Thyroid gland (tissue), 4 donors: ENCODE measurements around the gene ING1. TPM values are rescaled to one million over a fixed set of nuclear protein-coding genes. Genes with fewer than 3 reads are reported as not detected.

Experiments used
- DNase-seq, 2 donors: peaks; one replicate each; pipeline ENCODE4 v3.0.0-alpha.2; 2019
- H3K27ac ChIP-seq, 3 donors: fragments of 200-600 bp; sonication (generic); 1 replicate in 2 of 3; 2 replicates in 1 of 3; pipeline ENCODE4 v1.5.1; 2016 to 2019; ENCODE audit warnings: mild to moderate bottlenecking in 1 of 3, moderate library complexity in 1 of 3
- H3K27me3 ChIP-seq: fragments of 200-600 bp; sonication (generic); one replicate; pipeline ENCODE4 v1.5.1; 2019
- H3K36me3 ChIP-seq, 2 donors: fragments of 200-600 bp; sonication (generic); one replicate each; pipeline ENCODE4 v1.5.1; 2016 to 2019
- H3K4me1 ChIP-seq, 2 donors: fragments of 200-600 bp; sonication (generic); one replicate each; pipeline ENCODE4 v1.5.1; 2017 to 2019
- H3K4me3 ChIP-seq, 3 donors: fragments of 200-600 bp; sonication (generic); replicated peaks in 1 of 3; 1 replicate in 2 of 3; 2 replicates in 1 of 3; pipeline ENCODE4 v1.5.1; 2016; ENCODE audit warnings: mild to moderate bottlenecking in 1 of 3
- H3K9me3 ChIP-seq: fragments of 200-600 bp; sonication (generic); one replicate; pipeline ENCODE4 v1.5.1; 2017
- POLR2A ChIP-seq, 2 donors: fragments of 450-650 bp; IDR thresholded peaks; one replicate each; pipeline ENCODE4 v1.6.1; 2017; ENCODE audit warnings: antibody characterized with exemption in 2 of 2, mild to moderate bottlenecking in 2 of 2, moderate library complexity in 1 of 2
- WGBS, 2 donors: methylation state at CpG; one replicate each; pipeline ENCODE4 v1.1.5; 2017; 5-methylcytosine and 5-hydroxymethylcytosine counted together
- intact Hi-C: fragments of 100-400 bp; cut with DNase I; formaldehyde crosslinking; loops from one replicate; pipeline ENCODE4 v1.15.1; 2023
- total RNA-seq, 4 donors: library from RNA; depleted of rRNA; stranded (reverse); fragments of >200 nt; gene quantifications; one replicate each; pipeline ENCODE4 v1.2.3, GENCODE V29; 2016
- TF ChIP-seq, protein P1 (sequence below), 6 experiments: fragments of 200-600 bp in 3 of 6; fragments of 450-650 bp in 3 of 6; sonication (generic) in 3 of 6; IDR thresholded peaks; one replicate each; pipeline ENCODE4 v1.5.1; 2016 to 2019; ENCODE audit warnings: antibody characterized with exemption in 6 of 6, mild to moderate bottlenecking in 2 of 6, inconsistent platforms in 1 of 6, moderate library complexity in 1 of 6

The ING1 gene
- total RNA-seq, 4 donors from 2014 or later, result 8.2 to 17.9 (median 15.6) TPM

DNA sequence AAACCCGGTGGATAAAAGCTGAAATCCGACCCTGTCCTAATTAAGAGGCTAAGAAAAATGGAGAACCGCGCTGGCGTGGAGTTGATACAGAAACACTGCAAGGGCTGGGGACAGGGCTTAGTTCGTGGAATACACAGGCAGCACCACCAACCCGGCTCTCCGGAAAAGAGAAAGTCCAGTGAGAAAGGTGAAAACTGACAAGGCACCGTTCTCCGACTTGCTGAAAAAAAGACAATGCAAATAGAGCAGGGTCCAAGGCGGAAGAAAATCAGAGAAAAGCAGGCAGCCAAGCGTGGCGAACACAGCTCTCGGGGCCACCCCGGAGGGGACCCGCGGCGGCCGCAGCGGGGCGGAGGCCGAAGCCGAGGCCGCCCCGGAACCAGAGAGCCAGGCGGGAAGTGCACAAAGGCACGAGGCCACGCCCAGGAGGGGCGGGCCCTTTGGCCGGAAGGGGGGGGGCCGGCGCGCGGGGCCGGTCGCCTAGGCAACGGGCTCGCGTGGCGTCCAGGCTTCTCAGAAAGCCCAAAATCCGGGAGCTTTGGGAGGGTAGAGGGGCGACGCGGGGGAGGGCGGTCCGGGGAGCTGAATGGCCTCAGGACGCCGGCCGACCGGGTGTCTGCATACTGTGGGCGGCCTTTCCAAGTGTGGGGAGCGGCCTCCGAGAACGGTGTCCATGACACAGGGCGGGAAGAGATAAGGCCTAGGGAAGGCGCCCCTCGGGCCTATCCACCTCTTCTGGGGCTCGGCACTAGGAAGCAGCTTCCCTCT is 1.2 kb upstream of the ING1 start:
- H3K36me3 ChIP-seq, result no peaks in the 10 kb centered on the region
- peak overlapping the region; percentile 97 to 100 (median 98) for H3K27ac ChIP-seq
- peaks cover 7 to 13% of the 10 kb centered on the region in 2 donors for H3K4me1 ChIP-seq
- DNase-seq, result peak; percentile 85 to 86
- H3K9me3 ChIP-seq, result no peaks in the 10 kb centered on the region
- H3K27me3 ChIP-seq, result no peaks in the 10 kb centered on the region
- 0 to 1% methylated on average over 27 to 30 of the region's 58 CpGs for WGBS, 2 donors
- intact Hi-C loops, result loop anchor here (10.0 kb wide), 1 partner anchor 203 kb away; the partner anchor contains the start of gene ANKRD10
- peak; percentile 47 to 72 for TF ChIP-seq POLR2A (IDR thresholded peaks at IDR 0.05)
- TF ChIP-seq, protein P1, sequence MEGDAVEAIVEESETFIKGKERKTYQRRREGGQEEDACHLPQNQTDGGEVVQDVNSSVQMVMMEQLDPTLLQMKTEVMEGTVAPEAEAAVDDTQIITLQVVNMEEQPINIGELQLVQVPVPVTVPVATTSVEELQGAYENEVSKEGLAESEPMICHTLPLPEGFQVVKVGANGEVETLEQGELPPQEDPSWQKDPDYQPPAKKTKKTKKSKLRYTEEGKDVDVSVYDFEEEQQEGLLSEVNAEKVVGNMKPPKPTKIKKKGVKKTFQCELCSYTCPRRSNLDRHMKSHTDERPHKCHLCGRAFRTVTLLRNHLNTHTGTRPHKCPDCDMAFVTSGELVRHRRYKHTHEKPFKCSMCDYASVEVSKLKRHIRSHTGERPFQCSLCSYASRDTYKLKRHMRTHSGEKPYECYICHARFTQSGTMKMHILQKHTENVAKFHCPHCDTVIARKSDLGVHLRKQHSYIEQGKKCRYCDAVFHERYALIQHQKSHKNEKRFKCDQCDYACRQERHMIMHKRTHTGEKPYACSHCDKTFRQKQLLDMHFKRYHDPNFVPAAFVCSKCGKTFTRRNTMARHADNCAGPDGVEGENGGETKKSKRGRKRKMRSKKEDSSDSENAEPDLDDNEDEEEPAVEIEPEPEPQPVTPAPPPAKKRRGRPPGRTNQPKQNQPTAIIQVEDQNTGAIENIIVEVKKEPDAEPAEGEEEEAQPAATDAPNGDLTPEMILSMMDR (IDR thresholded peaks at IDR 0.05), result no peak
- peak overlapping the region; percentile 64 to 91 (median 83) for H3K4me3 ChIP-seq

DNA sequence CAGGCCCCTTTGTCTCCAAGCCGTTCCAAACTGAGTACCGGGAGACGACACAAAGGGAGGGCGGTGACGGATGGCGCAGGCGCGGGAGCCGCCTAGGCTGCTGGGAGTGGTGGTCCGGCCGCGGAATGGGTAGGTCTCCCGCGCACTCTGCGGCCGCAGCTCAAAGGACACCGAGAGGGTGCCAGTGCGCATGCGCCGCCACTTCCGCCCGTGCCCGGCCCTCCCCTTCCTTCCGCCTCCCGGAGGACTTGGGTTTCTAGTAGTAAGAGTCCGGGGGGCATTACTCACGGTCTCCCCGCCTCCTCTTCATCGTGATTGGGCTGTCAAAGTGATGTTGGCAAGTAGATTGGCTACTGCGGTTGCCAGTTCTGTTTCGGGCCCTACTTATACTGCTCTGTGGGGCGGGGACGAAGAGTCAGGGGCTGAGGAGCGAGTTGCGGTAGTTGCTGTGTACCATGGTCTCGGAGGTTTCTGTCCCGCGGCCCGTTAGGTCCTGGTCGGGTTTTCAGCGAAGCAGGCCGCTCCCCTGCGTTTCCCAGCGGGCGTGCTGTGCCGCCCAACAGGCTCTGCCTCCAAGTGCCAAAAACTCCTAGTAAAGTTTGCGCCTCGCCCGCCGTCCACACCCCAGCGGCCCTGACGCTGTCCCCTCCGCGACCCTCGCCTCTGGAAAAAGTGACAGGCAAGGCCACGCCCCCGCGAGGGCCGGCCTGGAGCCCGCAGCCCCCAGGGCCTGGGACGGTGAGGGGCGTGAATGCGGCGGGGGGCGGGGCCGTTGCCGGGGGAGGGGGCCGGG is 455 bp upstream of the ING1 start:
- TF ChIP-seq, protein P1 (IDR thresholded peaks at IDR 0.05), result peak in 1 of 6 experiments; percentile 6
- TF ChIP-seq POLR2A (IDR thresholded peaks at IDR 0.05), result peak; percentile 93 to 98

GRCh38 chr13:110713981-110714796 is 689 bp downstream of the ING1 start:
- peak overlapping the region; percentile 83 to 92 (median 89) for H3K4me3 ChIP-seq
- H3K4me1 ChIP-seq, result peaks cover 17 to 18% of the 10 kb centered on the region in 2 donors
- H3K27ac ChIP-seq, result peak overlapping the region; percentile 97 to 100 (median 99)
- H3K36me3 ChIP-seq, result no peaks in the 10 kb centered on the region
- peak; percentile 61 to 64 for DNase-seq
- TF ChIP-seq, protein P1 (IDR thresholded peaks at IDR 0.05), result no peak
- no peak for TF ChIP-seq POLR2A (IDR thresholded peaks at IDR 0.05)
- H3K9me3 ChIP-seq, result no peaks in the 10 kb centered on the region
- intact Hi-C loops, result loop anchor here (10.0 kb wide), 1 partner anchor 201 kb away; the partner anchor contains the start of gene ANKRD10
- WGBS, 2 donors, result 0% methylated on average over 22 to 23 of the region's 86 CpGs
- H3K27me3 ChIP-seq, result no peaks in the 10 kb centered on the region

More for the DNA sequence above, 455 bp upstream of the ING1 start:
- no peaks in the 10 kb centered on the region for H3K36me3 ChIP-seq
- H3K27me3 ChIP-seq, result no peaks in the 10 kb centered on the region
- no peaks in the 10 kb centered on the region for H3K9me3 ChIP-seq
- 0% methylated on average over 22 to 29 of the region's 68 CpGs for WGBS, 2 donors
- H3K4me3 ChIP-seq, result peak overlapping the region; percentile 80 to 91 (median 83)
- intact Hi-C loops, result loop anchor here (10.0 kb wide), 1 partner anchor 202 kb away; the partner anchor contains the start of gene ANKRD10
- H3K27ac ChIP-seq, result peak overlapping the region; percentile 98 to 100 (median 99)
- H3K4me1 ChIP-seq, result peaks cover 15 to 16% of the 10 kb centered on the region in 2 donors
- DNase-seq, result peak; percentile 99

DNA sequence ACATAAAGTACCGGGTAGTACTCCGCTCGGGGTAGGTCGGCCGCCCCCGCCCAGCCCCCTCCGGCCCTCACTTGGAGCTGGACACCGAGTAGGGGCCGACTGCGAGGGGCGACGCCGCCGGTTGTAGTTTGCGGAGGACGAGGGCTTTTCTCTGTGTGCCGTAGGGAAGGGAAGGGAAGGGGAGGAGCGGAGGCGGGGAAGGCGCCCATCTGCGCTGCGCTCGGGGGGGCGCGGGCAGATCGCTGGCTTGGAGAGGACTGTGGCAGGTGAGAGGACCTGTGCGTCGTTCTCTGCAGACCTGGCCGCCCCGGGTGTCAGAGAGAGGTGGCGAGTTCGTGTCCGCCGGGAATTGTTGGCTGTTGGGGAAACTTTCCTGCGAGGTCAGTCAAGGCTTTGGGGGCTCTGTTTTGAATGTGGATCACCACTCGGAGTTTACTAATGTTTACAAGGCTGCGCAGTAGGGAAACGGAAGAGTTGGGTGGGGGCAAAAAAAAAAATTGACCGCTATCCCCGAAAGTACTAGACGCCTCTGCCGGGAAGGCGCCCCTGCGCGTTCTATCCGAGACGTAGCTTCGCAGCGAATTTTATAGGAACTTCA is 1.4 kb downstream of the ING1 start:
- H3K4me1 ChIP-seq, result peaks cover 17 to 18% of the 10 kb centered on the region in 2 donors
- no peaks in the 10 kb centered on the region for H3K27me3 ChIP-seq
- DNase-seq, result peak; percentile 72 to 74
- H3K36me3 ChIP-seq, result no peaks in the 10 kb centered on the region
- TF ChIP-seq POLR2A (IDR thresholded peaks at IDR 0.05), result peak; percentile 99 to 100
- TF ChIP-seq, protein P1 (IDR thresholded peaks at IDR 0.05), result peak in 2 of 6 experiments; percentile 2 to 24
- 0% methylated on average over 26 to 41 of the region's 49 CpGs for WGBS, 2 donors
- H3K27ac ChIP-seq, result peak overlapping the region; percentile 97 to 100 (median 99)
- H3K4me3 ChIP-seq, result peak overlapping the region; percentile 83 to 92 (median 89)
- intact Hi-C loops, result loop anchor here (10.0 kb wide), 1 partner anchor 200 kb away; the partner anchor contains the start of gene ANKRD10
- H3K9me3 ChIP-seq, result no peaks in the 10 kb centered on the region
